CD4-positive, alpha-beta T cell treated with Interleukin-4 for 4 hours (primary cell): ENCODE measurements around the gene NEK11.

Source experiments
- DNase-seq: peaks from one replicate; pipeline ENCODE4 v3.0.0-alpha.2; 2020

Gene NEK11

GRCh38 chr3:131026321-131027151, at the start of gene NEK11, which contains the start of gene ASTE1:
Gene NEK11, plus strand, starts transcription at chr3:131026877. Its CDS starts 2,832 bp downstream, at chr3:131029709.
Gene ASTE1, minus strand, starts transcription at chr3:131026825. Its CDS starts 1,519 bp downstream, at chr3:131025306.
- DNase-seq = peak; percentile 94

GRCh38 chr3:130979117-130979516, 47.6 kb upstream of the NEK11 start:
- no peak for DNase-seq

- DNase-seq = no peak
These were observed 45.2 kb upstream of the NEK11 start for GRCh38 chr3:130981469-130981868.

GRCh38 chr3:130990282-130990681, 36.4 kb upstream of the NEK11 start:
- no peak for DNase-seq

GRCh38 chr3:130991126-130991525, 35.6 kb upstream of the NEK11 start:
- DNase-seq = no peak

- no peak for DNase-seq
These were observed 34.3 kb upstream of the NEK11 start for GRCh38 chr3:130992344-130992743.

DNA sequence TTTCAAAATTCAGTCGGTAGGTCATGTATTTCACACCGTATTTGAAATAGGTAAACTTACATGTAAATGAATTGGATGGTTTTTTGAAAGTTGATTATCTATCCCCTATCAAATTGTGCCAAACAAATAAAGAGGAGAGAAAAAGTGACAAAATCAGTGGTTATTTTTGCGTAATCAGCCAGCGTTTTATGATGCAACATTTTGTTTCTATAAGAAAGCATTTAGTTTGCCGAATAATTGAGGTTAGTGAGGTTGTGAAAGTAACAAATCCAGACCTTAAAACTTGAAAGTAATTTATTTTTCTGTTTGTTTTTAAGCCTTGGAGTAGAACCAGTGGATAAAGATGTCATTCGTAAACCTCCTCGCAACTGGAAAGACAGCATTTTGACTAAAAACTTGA, 29.4 kb upstream of the NEK11 start:
- DNase-seq = no peak

GRCh38 chr3:131001071-131001470, 25.6 kb upstream of the NEK11 start:
- no peak for DNase-seq

GRCh38 chr3:131004603-131005002, 22.1 kb upstream of the NEK11 start:
- DNase-seq = no peak

DNA sequence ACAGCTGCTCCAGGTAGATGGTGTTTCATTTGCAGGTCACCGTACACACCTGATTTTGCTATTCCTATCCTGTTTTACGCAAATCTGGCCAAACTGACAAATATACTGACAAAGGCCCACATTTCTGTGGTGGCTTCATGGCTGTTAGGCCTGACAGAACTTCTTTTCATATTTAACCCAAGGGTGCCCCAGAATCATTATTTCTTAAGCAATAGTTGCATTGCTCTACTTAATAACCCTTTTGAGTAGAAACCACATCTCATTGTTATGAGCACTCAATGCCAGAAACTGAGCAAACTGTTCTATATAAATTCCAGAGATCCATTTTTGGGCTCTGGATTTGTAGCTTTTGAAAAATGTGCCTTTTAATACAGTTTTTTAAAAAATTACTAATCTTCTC, 19.4 kb upstream of the NEK11 start:
- DNase-seq = no peak

DNA sequence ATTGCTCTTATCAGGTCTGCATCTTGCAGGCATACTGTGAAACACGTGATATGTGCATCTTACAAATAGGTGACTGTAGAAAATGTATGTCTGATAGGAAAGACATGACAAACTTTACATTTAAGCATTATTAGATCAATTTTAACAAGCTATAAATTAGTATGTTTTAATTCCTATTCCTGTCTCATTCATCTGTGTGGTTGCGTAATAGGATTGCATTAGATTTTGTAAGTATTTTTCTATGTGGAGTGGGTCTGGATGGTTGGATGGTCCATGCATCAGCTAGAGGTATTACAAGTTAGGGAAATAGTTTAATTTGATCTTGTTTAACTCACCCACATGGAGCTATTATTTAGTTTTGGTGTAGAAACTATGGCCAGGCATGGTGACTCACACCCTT, 18.9 kb upstream of the NEK11 start:
- no peak for DNase-seq

- DNase-seq = no peak
These were observed 18.4 kb upstream of the NEK11 start for GRCh38 chr3:131008326-131008725.

GRCh38 chr3:131009698-131010097, 17.0 kb upstream of the NEK11 start:
- DNase-seq = no peak

- no peak for DNase-seq
These were observed 7.7 kb upstream of the NEK11 start for GRCh38 chr3:131018970-131019369.

- no peak for DNase-seq
These were observed 6.5 kb upstream of the NEK11 start for GRCh38 chr3:131020122-131020693.

GRCh38 chr3:131025539-131025938, 1.1 kb upstream of the NEK11 start:
- no peak for DNase-seq

- no peak for DNase-seq
These were observed 2.2 kb downstream of the NEK11 start for GRCh38 chr3:131028844-131029243.

GRCh38 chr3:131031660-131032059, 5.0 kb downstream of the NEK11 start:
- DNase-seq = no peak

DNA sequence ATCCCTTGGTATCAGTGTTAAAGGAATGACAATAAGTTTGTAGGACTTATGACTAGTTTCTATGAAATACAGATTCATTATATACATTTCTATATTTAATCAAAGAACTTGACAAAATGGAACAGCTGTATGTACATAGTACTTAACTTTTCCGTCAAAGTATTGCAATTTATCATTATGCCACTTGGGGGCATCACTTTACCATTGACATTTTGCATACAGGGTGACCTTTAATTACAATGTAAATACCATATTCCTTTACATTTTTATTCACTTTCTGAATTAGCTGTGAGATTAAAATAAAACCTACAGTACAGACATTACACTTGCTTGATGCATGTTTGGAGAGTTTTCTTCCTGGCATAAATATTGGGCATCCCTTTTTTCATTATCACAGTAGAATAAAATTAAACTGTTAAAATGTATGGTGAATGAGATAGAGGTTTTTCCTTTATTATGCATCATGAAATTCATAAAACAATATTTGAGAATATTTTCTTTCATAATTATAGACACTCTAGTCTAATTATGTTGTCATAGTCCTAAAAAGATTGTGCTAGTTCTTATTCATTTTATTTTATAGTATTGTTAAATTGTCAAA, 6.9 kb downstream of the NEK11 start:
- DNase-seq = peak; percentile 79

DNA sequence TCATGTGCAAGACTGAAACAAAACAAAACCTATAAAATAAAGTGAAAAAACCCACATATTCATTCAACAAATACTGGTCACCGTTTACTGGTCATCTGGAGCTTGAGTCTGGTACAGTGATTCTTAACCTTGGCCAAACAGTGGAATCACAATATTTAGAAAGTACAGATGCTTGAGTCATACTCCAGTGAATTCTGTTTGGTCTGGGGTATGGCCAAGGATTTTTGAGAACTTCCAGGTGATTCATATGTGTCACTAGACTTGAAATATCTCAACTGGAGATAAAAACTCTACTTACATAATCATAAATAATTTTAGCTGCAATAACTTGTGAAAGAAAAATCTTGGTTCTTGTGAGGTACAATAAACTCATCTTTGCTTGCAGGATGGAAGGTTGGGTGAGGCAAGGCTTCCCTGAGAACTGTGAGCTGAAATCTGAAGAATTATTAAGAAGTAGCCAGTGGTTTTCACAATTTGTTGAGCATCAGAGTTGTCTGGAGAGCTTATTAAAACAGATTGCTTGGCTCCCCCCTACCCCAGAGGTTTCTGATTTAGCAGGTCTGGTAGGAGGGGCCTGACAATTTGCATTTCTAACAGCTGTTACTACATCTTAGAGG, 9.6 kb downstream of the NEK11 start:
- DNase-seq = no peak

- no peak for DNase-seq
These were observed 10.3 kb downstream of the NEK11 start for GRCh38 chr3:131036986-131037385.

DNA sequence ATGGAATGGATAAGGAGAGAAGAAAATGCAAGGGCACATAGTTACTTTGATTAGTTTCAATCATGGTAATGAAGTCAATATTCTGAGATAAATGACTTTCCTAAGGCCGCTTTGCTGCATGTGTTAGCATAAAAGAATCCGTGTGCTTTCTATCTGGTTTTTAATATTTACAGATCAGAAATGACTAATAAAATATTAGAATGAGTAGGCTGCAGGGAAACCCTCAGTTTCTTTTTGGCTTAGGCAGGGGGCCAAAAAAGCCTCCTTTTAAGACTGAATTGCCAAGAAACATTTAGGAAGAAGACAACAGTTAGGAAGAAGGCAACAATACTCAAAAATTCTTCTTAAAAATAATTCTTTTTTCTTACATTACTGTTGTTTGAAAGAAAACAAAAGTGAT, 11.6 kb downstream of the NEK11 start:
- no peak for DNase-seq

DNA sequence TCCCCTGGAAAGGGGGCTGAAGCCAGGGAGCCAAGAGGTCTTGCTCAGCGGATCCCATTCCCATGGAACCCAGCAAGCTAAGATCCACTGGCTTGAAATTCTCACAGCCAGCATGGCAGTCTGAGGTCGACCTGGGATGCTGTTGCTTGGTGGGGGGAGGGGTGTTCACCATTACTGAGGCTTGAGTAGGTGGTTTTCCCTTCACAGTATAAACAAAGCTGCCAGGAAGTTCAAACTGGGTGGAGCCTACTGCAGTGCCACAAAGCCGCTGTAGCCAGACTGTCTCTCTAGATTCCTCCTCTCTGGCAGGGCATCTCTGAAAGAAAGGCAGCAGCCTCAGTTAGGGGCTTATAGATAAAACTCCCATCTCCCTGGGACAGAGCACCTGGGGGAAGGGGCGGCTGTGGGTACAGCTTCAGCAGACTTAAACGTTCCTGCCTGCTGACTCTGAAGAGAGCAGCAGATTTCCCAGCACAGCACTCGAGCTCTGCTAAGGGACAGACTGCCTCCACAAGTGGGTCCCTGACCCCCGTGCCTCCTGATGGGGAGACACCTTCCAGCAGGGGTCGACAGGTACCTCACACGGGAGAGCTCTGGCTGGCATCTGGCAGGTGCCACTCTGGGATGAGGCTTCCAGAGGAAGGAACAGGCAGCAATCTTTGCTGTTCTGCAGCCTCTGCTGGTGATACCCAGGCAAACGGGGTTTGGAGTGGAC, 15.8 kb downstream of the NEK11 start:
- DNase-seq = peak; percentile 63
